ENCODE results near the gene UNCX.
"Not testable (repeated sequence)": the region's sequence is repeated elsewhere in the genome, so short reads cannot be mapped to it uniquely, and the experiment has no call there.

The UNCX gene

DNA sequence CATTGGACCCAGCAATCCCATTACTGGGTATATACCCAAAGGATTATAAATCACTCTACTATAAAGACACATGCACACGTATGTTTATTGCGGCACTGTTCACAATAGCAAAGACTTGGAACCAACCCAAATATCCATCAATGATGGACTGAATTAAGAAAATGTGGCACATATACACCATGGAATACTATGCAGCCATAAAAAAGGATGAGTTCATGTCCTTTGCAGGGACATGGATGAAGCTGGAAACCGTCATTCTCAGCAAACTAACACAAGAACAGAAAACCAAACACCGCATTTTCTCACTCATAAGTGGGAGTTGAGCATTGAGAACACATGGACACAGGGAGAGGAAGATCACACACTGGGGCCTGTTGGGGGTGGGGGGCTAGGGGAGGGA is 47.2 kb downstream of the UNCX start:
- DNase-seq, result not testable (repeated sequence)

DNA sequence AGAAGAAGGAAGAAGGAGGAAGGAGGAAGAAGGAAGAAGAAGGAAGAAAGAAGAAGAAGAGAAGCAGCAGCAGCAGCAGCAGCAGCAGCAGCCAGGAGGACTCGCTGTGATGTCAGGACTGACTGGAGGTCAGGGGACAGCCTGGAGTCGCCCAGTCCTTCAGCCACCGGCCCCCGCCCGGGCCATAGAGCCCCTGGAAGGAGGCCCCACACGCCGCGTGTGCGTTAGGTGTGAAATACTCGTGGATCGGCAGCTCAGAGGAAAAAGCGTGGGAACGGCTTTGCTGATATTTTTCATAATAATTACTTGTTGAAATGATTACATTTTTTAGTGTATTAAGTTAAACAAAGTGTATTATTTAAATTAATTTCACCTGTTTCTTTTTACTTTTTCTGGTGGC is 48.4 kb downstream of the UNCX start:
- no peak for DNase-seq

DNA sequence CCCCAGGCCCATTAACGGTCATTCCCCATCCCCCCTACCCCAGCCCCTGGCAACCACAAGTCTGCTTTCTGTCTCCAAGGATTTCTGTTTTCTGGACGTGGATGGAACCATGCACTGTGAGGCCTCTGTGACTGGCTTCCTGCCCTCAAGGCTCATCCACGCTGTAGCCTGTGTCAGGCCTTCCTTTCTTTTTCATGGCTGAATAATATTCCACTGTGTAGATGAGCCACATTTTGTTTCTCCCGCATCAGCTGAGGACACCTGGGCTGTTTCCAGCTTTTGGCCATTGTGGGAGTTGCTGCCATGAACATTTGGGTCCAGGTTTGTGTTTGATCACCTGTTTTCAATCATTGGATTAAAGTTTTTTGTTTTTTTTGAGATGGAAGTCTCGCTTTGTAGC is 50.0 kb downstream of the UNCX start:
- DNase-seq, result no peak

DNA sequence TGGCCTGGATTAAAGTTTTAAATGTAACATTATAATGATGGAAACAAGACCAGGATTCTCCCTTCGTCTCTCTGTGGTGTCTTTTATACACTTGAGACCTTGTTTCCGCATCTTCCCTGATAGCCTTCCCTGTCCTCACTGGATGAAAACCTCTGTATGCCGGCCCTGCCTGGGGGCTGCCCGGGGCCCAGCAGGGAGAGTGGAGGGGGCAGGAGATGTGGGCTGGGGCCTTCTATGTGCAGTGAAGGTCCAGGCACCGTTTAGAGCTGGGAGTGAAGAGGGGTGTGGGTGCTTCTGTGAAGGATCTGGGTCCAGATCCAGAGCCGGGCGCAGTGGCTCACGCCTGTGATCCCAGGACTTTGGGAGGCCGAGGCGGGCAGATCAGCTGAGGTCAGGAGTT is 50.7 kb downstream of the UNCX start:
- DNase-seq, result no peak

DNA sequence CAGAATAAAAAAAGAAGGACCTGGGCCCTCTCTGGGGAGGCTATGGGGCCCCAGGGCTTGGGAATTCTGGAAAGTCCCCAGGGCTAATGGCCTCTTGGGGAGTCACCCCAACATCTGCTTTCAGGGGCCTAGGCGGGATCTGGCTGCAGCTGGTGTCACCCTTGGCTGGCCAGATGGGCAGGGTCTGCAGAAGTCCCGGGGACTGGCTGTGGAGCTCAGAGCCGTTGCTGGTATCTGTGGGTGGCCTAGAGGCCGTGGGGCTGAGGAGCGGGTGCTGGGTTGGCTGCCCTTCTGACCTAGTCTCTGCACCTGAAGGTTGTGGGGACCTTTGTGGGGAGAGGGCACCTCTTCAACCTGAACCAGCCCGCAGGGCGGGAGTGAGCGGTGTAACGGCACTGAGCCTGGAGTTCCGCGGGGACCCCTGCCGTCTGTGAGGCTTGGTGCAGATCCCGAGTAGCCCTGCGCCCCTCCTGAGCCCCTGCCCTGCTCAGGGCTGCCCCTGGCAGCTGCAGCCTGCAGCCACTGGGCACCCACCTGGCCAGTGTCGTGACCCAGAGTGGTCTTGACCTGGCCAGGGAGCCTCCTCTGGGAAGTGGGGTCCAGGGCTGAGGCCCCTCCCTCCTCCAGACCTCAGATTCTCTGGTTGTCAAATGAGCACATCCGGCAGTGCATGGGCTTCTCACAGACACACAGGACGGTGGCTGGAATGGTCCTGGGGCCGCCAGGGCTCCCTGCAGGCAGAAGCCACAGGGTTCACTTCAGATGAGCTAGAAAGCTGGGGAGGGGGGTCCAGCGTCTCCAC is 51.5 kb downstream of the UNCX start:
- DNase-seq, result no peak

DNA sequence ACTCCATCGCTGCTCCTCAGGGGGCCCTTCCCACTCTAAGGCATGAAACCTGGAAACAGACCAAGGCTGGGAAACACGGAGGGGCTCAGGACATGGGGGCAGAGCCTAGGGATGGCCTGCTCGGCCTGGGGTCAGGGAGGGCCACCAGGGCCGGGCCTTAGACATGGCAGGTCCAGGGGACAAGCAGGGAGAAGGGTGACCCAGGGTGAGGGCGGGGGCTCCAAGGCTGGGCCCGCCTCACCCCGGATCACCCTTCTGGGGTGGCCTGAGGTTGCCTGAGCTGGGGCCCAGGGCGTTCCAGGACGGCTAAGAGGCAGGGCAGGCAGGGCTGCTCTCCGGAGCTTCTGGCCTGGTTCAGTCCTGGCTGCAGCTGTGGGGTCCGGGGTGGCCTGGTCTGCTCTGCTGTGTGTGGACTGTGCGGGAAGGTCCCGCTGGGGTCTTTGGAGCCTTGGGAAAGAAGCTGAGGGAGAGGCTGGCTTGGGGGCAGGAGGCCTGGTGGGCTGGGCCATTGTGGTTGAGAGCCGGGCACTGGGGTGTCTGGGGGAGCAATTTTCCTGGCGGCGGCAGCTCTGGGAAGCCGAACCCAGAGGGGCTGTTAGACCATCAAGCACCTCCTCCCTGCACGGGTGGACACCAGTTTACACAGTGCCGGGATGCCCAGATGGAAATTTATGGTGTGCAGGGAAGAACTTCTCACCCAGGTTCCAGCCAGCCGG is 52.2 kb downstream of the UNCX start:
- no peak for DNase-seq

DNA sequence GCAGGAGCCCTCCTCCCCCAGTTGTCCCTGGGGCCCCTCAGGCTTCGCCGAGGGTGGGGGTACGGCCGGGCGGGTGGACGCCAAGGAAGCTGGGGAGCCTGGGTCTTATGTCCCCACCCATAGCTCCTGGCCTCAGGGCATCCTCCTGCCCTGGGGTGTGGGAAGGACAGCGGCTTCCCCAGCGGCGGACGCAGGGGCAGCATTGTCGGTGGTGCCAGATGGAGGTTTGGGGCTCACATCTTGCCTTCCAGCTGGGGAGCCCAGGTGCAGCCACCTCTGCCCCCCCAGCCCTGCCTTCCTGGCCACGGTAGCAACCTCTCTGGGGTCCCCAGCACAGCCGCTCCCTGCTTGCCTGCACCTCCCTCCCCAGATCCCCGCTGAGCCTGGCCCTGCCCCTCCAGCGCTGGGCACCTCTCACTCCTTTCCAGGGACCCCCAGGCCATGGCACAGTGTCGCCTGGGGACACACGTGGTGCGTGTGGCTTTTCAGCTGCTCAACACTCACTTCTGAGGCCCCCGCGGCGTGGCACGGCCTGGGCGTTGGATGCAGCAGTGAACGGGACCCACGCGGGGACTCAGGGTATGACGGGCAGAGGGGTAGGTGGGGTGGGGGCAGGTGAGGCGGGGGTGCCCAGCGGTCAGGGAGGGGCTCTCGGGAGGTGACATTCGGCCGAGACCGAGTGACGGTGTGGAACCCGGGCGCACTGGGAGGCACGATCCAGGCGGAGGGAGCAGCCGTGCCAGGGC is 53.1 kb downstream of the UNCX start:
- DNase-seq, result no peak

Data from DMS53 (cell line).